NCI-H1417 (cell line): ENCODE measurements around the gene CBS.
"Not testable (repeated sequence)": the region's sequence is repeated elsewhere in the genome, so short reads cannot be mapped to it uniquely, and the experiment has no call there.

ENCODE experiments used
- DNase-seq, 3 experiments: peaks; one replicate each; lab custom pipeline; 2025; lab: John Stamatoyannopoulos, UW

Gene CBS

DNA sequence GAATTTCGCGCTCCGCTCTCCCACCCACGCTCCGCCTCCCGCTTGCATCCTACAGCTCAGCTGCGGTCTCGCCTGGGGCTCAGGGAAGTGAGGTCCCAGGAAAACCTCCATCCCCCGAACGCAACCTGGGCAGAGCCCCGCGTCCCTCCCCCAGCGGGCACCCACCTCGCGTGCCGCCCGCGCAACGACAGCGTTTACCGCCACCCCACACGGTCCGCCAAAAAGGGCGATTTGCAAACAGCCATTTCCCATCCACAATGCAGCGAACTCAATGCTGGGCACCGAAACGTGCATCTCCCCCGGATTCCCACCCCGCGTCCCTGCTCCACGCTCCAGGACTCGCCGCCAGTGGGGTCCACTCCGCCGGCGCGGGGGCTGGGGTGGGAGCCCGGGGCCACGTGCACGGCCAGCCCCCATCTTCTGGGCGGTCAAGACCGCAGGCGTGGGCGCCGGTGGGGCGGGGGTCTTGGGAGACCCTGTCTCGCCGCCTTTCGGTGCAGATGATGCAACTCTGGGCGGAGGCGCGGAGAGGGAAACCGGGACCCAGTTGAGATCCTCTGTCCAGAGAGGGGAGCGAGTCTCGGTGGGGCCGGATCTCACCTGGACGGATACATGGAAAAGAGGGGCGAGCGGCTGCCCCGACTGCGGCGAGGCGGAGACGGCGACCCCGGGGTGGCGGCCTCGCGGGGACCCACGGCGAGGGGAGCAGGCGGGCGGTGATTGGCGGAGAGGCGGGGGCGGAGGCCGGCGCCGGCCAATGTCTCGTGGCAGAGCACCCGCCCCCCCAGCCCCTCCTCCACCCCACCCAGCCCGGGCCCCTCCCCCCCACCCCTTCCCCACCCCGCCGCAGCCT, at the start of gene CBS:
CBS (minus strand) TSS at position 666 of the 853 bp plus-strand sequence. CDS start 3,642 bp downstream, outside the sequence.
- DNase-seq = not testable (repeated sequence)

DNA sequence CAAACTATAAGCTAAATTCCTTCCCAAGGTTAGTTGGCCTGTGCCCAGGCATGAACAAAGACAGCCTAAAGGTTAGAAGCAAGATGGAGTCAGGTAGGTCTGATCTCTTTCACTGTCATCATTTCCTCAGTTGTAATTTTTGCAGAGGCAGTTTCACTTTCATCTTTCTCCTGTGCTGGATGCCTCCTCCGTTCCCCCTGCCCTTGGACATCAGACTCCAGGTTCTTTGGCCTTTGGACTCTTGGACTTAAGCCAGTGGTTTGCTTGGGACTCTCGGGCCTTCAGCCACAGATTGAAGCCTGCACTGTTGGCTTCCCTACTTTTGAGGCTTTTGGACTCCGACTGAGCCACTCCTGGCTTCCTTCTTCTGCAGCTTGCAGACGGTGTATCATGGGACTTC, 40.3 kb upstream of the CBS start:
- not testable (repeated sequence) for DNase-seq

DNA sequence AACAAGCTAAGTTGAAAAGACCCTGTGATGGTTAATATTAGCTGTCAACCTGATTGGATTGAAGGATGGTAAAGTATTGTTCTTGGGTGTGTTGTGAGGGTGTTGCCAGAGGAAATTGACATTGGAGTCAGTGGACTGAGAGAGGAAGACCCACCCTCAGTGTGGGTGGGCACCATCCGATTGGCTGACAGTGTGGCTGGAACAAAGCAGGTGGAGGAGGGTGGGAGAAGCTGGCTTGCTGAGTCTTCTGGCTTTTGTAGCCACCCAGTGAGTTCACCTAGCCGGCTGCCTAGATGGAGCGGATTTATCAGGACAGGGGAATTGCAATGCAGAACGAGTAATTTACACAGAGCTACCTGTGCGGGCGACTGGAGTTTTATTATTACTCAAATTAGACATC, 38.8 kb upstream of the CBS start:
- DNase-seq = not testable (repeated sequence)

DNA sequence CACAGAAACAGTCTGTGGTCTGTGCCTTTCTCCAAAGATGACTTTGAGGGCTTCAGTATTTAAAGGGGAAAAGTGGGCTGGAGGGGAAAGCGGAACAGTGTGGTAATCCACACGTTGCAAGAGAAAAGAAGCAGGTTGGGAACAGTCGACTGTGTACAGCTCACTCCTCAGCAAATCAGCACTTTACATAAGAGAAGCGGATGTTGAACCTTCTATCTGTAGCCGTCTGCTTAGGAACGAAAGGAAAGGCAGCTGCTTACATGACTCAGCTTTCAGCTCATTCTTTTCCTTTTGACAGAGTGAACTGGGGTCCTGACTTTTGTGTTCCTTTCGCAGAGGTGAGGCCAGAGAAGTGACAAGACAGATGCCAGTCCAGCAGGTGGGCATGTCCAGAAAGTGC, 33.4 kb upstream of the CBS start:
- DNase-seq = not testable (repeated sequence)

DNA sequence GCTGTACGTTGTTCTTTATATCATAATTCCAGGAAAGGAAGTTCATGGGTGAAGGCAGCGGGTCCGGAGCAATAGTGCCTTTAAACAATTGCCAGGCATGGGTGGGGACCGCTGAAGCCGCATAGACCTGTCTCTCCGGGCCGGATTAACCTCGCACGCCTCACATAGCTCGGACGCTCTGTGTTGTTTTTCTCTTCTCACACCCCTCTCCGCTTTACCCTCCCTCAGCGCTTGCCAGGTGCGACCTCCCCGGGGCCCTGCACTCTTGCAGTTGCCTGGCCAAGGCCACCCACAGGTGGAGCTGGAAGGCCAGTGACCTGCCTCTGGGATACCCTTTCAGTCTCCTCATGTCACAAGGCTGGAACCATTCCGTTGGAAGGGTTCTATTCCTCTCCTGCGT, 32.5 kb upstream of the CBS start:
- not testable (repeated sequence) for DNase-seq

DNA sequence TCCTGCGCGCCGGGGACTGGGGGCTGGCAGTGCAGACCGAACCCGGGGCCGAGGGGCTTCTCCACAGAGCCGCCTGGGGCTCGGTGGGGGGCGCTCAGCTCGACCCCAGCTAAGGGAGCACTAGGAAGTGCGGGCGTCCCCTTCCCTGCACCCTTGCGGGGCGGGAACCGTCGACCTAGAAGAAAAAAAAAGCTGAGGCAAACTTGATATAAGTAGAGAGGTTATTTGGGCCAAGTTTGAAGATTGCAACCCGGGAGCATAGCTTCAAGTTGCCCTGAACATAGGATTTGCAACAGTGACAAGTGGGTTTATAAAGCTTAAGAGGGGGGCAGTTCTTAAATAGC, 32.1 kb upstream of the CBS start:
- not testable (repeated sequence) for DNase-seq

DNA sequence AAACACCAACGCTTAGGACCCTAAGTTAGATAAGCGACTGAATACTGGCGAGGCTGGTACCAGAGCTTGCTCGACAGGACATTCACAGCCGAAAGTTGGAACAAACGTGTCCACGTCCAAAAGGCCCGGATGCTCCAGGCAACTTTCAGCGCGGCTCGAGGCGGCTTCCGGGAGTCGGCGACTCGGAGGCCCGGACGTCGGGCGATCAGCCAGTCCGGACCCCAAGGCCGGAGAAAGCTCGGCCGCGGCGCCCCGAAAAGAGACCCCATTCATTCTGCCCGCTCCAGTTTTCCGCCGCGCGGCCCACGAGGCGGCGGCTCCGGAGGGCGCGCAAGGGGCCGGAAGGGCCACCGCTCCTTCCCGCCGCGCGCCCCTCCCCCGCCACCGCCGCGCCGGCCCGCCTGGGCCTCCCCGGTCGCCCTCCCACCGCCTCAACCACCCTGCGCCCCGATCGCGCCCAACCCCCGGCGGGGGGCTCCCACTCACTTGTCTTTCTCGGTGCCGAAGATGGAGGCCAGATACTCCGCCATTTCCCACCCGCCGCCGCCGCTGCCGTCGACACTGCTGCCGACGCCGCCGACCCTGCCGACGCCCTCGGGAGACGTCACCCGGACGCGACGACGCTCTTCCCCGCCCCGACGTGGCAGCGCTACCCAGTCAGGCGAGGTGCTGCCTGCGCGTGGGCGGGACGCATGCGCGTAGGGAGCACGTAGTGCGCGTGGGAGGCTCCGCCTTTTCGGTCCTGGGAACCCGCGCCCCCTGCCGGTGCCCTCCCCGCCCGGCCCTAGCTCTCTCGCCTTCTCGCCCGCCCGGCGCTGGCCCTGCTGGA, 31.5 kb upstream of the CBS start, which contains the start of gene U2AF1:
U2AF1 (minus strand) TSS at position 606 of the 829 bp plus-strand sequence; CDS start at position 530, 76 bp downstream.
- DNase-seq = not testable (repeated sequence)

DNA sequence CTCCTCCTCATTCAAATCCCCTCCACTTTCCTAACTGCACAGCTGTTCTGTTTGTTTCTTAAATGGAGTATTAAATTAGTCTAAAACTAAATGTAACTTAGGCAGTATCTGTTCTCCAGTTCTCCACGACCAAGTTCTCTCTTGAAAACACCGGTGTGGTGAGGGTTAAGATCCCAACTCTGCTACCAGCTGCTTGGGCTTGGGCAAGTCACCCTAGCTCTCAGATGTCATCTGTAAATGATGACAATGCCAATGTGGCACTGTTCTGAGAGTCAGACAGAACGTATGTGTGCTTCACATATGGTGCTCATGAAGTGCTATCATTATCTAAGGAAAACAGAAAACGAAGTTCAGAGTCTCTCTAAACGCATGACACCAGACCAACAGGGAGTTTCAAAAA, 29.0 kb upstream of the CBS start:
- not testable (repeated sequence) for DNase-seq

DNA sequence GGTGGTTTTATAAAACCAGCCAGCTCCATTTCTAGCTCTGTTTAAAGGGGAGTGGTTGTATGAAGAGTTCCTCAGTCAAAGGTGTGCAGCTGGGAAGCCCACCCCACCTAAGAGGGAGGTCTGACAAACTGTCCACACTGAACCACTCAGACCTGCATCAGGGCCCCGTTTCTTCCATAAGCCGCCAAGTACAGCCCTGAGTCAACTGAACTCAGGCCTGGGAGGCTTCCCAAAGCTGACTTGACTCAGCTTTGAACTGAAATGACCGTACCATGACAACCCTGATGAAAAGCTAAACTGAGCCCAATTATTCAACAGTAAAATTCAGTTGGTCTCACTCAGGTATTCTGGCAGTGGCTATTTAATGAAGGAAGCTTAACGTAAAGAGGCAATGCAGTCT, 26.6 kb upstream of the CBS start:
- not testable (repeated sequence) for DNase-seq

DNA sequence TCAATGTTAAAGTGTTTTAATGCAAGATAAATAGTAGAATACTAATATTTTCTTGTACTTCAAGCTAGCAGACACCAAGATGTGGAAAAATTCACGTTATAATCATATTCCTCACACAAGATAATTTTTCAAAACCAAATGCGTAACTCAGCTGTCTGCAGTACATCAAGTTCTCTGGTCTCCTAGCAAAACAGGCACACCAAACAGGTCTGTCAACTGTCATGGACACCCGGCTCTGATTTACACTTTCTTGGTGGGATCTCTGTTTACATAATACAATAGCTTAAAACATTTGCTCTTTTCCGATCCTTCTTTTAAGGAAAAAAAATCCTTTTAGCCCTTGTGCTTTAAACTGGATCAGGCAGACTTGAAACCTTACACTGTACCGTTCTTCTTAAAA, 26.0 kb upstream of the CBS start:
- DNase-seq = not testable (repeated sequence)

DNA sequence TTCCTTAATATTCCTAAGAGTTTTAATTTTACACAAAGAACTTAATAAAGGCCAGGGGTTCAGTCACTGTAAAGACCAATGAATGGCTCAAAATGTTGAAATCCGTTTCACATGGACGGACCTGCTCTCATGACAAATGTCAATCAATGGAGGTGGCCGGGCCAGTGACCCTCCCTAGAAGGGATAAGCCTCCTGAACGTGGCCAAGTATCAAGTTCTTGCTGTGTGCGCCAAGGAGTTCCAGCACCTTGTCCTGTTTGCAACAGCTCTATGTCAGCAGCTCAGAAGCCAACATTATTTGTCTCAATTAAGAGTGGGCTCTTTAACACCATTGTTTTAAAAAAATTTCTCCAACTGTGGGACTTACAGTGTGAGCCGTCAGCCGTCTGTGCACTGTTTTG, 25.4 kb upstream of the CBS start:
- not testable (repeated sequence) for DNase-seq

DNA sequence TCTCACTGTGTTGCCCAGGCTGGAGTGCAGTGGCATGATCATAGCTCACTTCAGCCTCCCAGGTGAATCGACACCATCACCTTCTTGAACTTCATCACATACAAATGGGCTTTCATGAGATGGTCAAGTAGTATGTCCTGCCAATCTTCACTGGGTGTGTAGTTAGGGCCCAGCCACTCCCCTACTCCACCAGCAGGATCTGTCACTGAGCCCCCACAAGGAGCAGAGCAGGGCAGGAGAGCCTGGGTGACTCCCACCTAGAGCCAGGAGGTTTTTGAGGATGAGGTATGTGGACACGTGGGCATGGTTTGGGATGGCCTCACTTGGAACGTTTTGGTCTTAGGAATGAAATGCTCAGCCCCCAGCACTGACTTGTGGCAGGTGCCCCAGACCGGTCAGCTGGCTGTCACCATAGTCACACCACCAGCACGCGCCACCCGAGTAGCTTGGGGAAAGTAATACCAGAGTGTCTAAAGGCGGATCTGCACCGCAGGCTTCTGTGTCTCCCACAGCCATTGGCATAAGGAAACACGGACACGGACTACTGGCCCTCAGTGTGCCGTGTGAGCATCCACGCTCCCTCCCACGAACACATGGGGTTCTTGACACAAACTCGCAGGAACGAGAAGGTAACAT, 16.5 kb upstream of the CBS start:
- DNase-seq = not testable (repeated sequence)

DNA sequence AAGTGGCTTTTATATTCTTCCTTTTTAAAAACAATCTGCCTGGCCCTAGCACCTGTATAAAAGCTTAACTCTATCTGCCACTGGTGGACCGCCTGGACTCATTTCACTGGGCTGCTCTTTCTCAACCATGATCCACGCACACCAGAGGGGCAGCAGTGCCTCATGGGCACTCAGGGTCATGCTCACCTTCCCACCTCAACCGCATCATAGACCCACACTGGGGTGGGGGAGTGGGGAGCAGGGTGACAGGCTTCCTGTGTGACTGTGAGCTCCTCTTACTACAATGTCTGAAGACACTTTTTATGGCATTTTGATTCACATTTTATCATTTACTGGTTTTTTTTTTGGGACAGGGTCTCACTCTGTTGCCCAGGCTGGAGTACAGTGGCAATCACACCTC, 15.3 kb upstream of the CBS start:
- not testable (repeated sequence) for DNase-seq

DNA sequence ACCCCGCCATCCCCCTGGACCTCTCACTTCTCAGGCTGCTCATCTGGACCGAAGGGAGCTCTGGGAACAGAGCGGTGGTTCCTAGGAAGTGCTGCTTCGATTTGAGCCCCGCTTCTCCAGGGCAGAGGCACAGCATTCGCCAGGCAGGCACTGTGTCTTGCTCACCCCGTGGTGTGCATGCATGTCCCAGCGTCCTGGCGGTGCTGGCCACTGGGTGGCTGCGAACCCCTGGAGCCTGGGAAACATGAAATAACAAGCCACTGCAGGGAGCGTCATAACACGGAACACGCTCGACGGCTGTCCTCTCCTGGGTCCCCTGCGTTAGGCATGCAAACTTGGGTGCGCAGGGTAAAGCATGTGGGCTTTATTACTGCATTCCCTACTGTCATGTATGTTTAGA, 13.8 kb upstream of the CBS start:
- DNase-seq = not testable (repeated sequence)

DNA sequence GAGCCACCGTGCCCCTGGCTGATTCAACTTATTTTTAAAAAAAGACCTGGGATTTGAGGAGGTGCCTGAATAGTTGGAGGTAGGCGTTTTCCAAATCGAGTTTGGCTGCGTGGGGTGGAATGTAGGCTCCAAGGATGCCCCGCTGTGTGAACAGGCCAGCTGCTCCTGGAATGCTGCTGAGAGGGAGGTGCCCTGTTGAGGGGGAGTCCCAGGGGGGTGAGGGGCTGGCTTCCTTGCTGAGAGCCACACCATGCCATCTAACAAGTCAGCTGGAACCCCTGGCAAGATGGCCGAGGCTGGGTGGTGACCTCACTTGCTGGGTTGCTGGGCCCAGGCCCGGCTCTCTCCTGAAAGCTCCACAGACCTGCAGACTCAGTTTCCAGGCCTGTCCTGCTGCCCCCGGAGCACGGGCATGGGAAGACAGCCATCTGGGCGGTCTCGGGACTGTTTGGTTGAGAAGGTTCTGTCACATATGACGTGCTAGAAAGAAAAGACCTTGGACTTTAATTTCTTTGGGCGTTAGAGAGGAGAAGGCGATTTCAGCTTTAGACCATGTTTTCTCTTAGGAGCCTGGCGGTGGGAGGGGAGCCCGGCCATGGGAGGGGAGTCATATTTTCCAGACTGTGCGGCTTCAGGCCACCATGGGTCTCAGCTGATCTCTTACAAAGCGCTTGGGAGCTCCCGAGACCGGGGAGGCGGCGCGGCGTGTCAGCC, 7.1 kb upstream of the CBS start:
- DNase-seq = not testable (repeated sequence)

DNA sequence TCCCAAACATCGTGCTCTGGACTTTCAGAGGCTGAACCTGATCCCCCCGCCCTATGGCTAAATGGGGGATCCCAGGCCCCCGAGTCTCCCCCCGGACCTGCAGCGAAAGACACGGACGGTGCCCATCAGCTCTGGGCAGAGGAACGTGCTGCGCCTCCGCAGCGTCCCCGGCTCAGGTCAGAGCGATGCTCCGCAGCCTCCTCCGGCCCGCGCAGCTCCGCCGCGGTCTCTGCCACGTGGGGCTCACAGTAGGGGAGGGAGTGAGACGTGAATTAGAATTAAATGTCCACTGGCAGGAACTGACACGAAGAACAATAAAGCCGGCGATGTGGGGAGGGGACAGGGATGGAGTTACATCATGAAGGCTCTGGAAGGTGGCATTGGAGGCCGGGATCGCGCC, 1.0 kb upstream of the CBS start:
- not testable (repeated sequence) for DNase-seq

DNA sequence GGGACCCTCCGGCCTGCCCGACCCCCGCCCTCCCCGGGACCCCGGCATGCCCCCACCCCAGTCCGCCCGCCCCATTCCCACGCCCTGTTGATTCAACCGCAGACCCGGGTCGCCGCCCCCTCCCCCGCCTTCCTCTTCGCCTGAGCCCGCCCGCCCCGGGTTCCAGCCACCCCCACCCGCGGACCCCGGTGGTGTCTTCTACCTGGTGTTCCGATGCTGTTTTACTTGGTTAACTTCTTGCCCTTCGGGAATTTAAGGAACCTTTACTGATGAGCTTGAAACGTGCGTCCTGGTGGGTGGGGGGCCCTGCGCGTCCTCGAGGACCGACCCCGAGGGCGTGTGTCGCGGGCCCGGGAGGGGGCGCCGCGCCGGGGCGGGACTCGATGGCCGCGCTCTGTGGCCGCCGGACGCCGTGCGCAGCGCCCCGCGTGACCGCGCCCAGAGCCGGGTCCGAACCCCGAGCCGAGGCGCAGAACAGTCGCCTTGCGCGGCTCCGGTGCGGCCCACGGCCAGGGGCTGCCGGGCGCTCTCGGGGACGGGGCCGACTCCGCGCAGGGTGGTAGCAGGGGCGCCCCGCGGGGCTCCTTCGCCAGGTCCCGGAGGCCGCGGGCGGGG, 495 bp upstream of the CBS start:
- DNase-seq = not testable (repeated sequence)

DNA sequence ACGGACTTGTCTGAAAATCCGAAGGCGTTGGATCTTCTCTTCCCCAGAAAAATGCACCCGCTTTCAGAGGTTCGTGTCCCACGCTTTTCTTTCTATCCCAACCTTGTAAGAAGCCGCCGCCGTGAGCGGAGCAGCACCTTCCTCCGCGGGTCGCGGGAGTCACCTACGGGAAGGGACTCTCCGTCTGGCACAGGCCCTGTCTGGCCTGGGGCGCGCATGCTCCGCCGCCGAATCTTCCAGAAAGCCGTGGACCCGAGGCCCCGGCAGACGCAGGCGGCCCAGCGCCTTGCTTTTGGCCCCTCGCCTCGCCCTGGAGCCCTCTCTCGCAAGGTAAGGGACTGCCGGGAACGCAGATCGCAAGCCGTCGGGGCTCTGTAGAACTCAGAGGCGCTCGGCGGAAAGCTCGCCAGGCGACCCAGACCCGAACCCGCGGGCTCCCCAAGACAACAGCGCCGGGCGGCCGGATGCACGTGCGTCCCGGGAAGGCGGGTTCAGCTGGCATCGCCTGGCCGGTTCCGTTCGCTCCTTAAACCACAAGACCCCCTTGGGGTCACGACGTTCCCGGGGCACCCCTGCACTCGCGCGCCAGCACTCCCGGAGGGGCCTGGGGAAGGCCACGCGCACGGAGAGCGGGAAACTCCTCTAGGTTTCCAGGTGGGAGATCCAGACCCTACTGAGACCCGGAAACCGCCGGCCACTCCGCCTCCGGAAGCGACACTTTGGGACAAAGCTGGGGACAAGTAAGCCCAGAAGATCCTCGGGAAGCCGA, 1.1 kb downstream of the CBS start:
- not testable (repeated sequence) for DNase-seq

DNA sequence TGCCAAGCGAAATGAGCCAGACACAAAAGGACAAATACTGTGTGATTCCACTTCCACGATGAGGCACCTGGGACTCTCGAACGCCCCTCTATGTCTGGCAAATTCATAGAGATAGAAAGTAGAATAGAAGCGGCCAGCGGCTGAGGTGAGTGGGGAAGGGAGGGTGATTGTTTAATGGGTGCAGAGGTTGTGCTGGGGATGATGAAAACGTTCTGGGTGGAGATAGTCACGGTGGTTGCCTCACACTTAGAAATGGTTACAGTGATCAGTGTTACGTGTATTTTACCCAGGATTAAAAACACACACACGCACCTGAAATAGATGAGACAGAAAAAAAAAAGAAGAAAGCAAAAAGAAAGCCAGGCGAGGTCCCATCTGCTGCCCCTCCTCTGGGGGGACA, 2.9 kb downstream of the CBS start:
- DNase-seq = not testable (repeated sequence)

DNA sequence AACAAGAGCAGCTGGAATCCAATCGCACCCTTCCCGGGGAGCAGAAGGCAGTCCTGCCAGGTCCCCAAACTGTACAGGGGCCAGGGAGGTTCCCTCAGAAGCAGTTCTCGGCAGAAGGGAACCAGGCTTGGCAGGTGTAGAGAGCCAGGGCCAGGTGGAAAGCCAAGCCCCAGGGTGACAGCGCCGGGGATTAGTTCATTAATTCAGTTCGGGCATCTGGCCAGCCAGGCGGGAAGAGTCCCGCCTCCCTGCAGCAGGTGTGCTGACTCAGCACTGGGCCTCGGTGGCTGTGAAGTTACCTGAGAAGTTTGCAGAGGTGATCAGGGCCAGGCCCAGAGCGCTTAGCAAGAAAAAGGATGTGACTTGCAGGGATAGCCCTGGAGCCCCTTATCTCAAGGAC, 6.0 kb downstream of the CBS start:
- not testable (repeated sequence) for DNase-seq
